NCI-H2029 treated with DMSO at 0.1 percent for 48 hours (cell line): ENCODE measurements around the gene MINPP1.
"Not testable (repeated sequence)": the region's sequence is repeated elsewhere in the genome, so short reads cannot be mapped to it uniquely, and the experiment has no call there.

Experiments used
- DNase-seq: peaks from one replicate; lab custom pipeline; 2025; lab: John Stamatoyannopoulos, UW

MINPP1 gene

GRCh38 chr10:87575851-87576250 lies 71.2 kb downstream of the MINPP1 start:
- no peak for DNase-seq

- no peak for DNase-seq
These were observed 73.6 kb downstream of the MINPP1 start for GRCh38 chr10:87578160-87578841.

GRCh38 chr10:87578842-87579401 lies 74.2 kb downstream of the MINPP1 start:
- DNase-seq = no peak

GRCh38 chr10:87579563-87579962 lies 74.9 kb downstream of the MINPP1 start:
- DNase-seq = no peak

- no peak for DNase-seq
These were observed 75.3 kb downstream of the MINPP1 start for GRCh38 chr10:87580016-87580415.

- DNase-seq = no peak
These were observed 81.1 kb downstream of the MINPP1 start for GRCh38 chr10:87585565-87586514.

- DNase-seq = no peak
These were observed 85.0 kb downstream of the MINPP1 start for GRCh38 chr10:87589645-87590051.

- no peak for DNase-seq
These were observed 86.3 kb downstream of the MINPP1 start for GRCh38 chr10:87590705-87591588.

GRCh38 chr10:87591589-87591886 lies 86.8 kb downstream of the MINPP1 start:
- DNase-seq = no peak

- not testable (repeated sequence) for DNase-seq
These were observed 88.2 kb downstream of the MINPP1 start for GRCh38 chr10:87592920-87593319.

GRCh38 chr10:87593702-87594101 lies 89.0 kb downstream of the MINPP1 start:
- no peak for DNase-seq

GRCh38 chr10:87594181-87594580 lies 89.5 kb downstream of the MINPP1 start:
- no peak for DNase-seq

GRCh38 chr10:87594864-87595263 lies 90.2 kb downstream of the MINPP1 start:
- DNase-seq = no peak

- DNase-seq = no peak
These were observed 91.7 kb downstream of the MINPP1 start for GRCh38 chr10:87596351-87596750.

- DNase-seq = no peak
These were observed 94.0 kb downstream of the MINPP1 start for GRCh38 chr10:87598700-87599099.

- DNase-seq = no peak
These were observed 95.9 kb downstream of the MINPP1 start for GRCh38 chr10:87600581-87600980.
